ENCODE data around the gene PIP5K1B.

Gene PIP5K1B

GRCh38 chr9:68995776-68996175 lies 290.7 kb downstream of the PIP5K1B start:
- TF ChIP-seq CTCF (IDR thresholded peaks at IDR 0.05; ENCODE audit: extremely low read depth, missing control alignments) = no peak

GRCh38 chr9:68996462-68996861 lies 291.4 kb downstream of the PIP5K1B start:
- TF ChIP-seq CTCF (IDR thresholded peaks at IDR 0.05; ENCODE audit: extremely low read depth, missing control alignments) = no peak

More at GRCh38 chr9:68995776-68996175, 290.7 kb downstream of the PIP5K1B start:
- no peak for DNase-seq (ENCODE audit: low spot score)

GRCh38 chr9:68997666-68998065 lies 292.6 kb downstream of the PIP5K1B start:
- no peak for TF ChIP-seq CTCF (IDR thresholded peaks at IDR 0.05; ENCODE audit: extremely low read depth, missing control alignments)
- no peak for DNase-seq (ENCODE audit: low spot score)

More at GRCh38 chr9:68996462-68996861, 291.4 kb downstream of the PIP5K1B start:
- no peak for DNase-seq (ENCODE audit: low spot score)

GRCh38 chr9:68998385-68998784 lies 293.3 kb downstream of the PIP5K1B start:
- no peak for DNase-seq (ENCODE audit: low spot score)
- no peak for TF ChIP-seq CTCF (IDR thresholded peaks at IDR 0.05; ENCODE audit: extremely low read depth, missing control alignments)

DNA sequence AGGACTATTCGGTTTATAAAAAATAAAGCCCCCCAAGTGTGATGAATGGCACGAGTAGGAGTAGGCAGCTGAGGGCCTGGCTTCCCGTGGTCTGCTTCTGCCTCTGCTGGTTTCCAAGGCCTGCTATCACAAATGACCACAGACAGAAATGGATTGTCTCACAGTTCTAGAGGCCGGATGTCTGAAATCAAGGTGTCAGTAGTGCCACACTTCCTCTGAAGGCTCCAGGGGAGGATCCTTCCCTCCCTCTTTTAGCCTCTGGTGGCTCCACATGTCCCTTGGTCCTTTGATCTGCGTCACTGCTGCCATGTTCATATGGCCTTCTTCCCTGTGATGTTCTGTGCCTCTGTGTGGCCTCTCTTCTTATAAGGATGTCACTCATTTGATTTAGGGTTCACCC lies 293.8 kb downstream of the PIP5K1B start:
- no peak for DNase-seq (ENCODE audit: low spot score)
- no peak for TF ChIP-seq CTCF (IDR thresholded peaks at IDR 0.05; ENCODE audit: extremely low read depth, missing control alignments)

DNA sequence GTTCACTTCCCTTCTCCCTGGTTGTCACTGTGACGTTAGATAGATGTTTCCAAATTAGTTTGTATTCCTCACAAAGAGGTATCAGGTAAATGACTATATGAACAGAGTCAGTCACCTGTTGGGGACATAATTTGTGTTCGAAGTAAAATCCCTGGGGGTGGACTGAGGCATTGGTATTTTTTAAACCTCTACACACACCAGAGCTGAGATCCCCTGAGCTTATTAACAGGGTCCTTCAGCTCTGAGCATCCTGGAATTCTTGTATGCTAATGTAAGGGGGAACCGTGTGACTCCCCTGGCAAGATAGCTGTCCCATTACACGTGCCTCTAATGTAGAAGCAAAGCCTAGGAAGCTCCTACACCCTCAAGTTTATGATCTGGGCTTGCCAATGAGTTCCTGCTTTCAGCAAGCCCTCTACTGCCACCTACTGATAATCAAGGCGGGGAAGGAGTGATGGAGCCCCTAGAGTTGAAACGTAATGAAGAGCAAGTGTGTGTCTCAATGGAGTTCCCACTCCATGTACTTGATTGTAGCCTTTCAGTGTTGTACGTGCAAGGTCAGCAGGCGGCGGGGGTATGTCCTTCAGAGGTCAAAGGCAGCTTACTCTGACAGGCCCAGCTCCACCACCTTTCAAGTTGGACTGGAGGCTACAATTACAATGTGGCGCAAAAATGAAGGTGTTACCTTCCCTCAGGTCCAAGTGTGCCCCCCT lies 294.5 kb downstream of the PIP5K1B start:
- peak; percentile 90 for TF ChIP-seq CTCF (IDR thresholded peaks at IDR 0.05; ENCODE audit: extremely low read depth, missing control alignments)
- DNase-seq (ENCODE audit: low spot score) = peak; percentile 81

GRCh38 chr9:69001921-69002320 lies 296.9 kb downstream of the PIP5K1B start:
- no peak for DNase-seq (ENCODE audit: low spot score)
- no peak for TF ChIP-seq CTCF (IDR thresholded peaks at IDR 0.05; ENCODE audit: extremely low read depth, missing control alignments)
